Heart left ventricle (tissue), 13 donors: ENCODE measurements around the gene NT5DC2.

Experiments
- CTCF ChIP-seq, 12 donors: fragments of 200-600 bp; sonication (generic) in 4 of 12; IDR thresholded peaks; one replicate each; pipeline versions ENCODE4 v1.5.0 to v1.8.0; 2018 to 2022; ENCODE audit warnings: antibody characterized with exemption in 12 of 12, mild to moderate bottlenecking in 5 of 12
- POLR2A ChIP-seq, 2 donors: fragments of 450-650 bp; IDR thresholded peaks; one replicate each; pipeline ENCODE4 v1.6.1; 2017; ENCODE audit warnings: antibody characterized with exemption in 2 of 2, mild to moderate bottlenecking in 2 of 2, moderate library complexity in 2 of 2
- donor health status: ischemic (EF 13 %, LVEDD 7.1; RV severe dilation, severe dysfunction).
- donor health status: DM: no; HTN: yes; CAD: no.
- donor health status: DM: no; HTN: no; CAD: no.
- donor health status: ischemic (EF 25% LVEDD 6.9; RV normal size, moderate dysfunction).
- donor health status: ischemic (EF 25% LVEDD 5.7; RV mildly dilated, moderate dysfunction).
- donor health status: ischemic (EF 35%, LVEDD 5.7; RV mildly dilated, moderate dysfunction).
- donor health status: nonischemic (EF 11% LVEDD 7.7; RV severe dilation, severe dysfunction).
- donor health status: DM: yes; HTN: yes; CAD: no.
- donor health status: PGD.
- donor health status: ischemic (EF 29% LVEDD 5.4; RV normal size, mild dysfunction).
- donor health status: nonischemic (EF 23%, LVEDD 6.1; RV moderate dilation, normal function).

DNA sequence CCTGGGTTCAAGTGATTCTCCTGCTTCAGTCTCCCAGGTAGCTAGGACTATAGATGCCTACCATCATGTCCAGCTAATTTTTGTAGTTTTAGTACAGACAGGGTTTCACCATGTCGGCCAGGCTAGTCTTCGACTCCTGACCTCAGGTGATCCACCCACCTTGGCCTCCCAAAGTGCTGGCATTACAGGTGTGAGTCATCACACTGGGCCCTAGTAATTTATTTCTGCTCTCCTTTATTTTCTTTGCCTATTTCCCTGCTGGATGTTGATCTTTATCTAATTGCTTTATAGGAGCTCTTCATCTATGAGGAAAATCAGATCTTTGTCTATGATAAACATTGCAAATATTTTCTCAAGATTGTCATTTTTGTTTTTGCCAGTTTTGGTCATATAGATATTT is 34.4 kb upstream of the NT5DC2 start:
- TF ChIP-seq POLR2A (IDR thresholded peaks at IDR 0.05) (no peak), CTCF (IDR thresholded peaks at IDR 0.05) (no peak)
